ENCODE measurements around the gene TBC1D10A. TPM values are rescaled to one million over a fixed set of nuclear protein-coding genes. Genes with fewer than 3 reads are reported as not detected.

Gene TBC1D10A
- total RNA-seq, 1 experiment from 2014 or later, result 8.4 TPM

DNA sequence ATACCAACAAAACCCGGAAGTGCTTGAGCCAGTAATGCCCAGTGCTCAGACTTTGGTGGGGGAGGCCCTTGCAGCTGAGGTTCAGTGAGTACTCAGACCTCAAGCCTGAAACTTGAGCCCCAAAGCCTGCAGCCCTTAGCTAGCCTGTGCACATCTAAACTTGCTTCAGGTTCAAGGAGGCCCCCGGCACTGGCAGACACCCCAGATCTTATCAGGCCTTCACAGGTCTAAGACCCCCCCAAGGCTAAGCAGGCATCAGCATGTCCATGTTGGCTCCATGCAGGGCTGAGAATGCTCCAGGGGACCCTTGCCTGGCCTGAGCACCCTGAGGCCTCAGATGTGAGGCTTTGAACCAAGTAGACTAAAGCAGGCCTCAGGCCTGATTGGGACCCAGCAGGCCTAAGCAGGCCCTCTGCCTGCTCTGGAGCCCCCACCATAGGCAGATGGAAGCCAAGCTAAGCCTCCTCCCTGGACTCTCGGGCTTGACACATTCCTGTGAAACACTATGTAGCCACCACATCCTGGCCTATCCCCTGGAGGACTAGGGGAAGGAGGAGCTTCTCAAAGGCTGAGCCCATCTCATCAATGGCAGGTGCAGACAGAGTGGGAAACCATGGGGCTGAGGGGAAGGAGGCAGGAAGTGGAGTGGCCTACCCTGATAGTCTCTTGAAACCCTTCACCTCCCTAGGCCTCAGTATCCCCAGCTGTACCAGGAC lies 36.2 kb downstream of the TBC1D10A start:
- Mint-ChIP-seq H3K4me3 (peak overlapping the region; percentile 67 to 81; a peak in 3 of 5 replicates), H3K9me3 (no peaks in the 10 kb centered on the region), H3K36me3 (ENCODE audit: insufficient read depth in 1 of 3, low read depth in 3 of 3) (peaks cover 4 to 14% (median 5%) of the 10 kb centered on the region in 3 experiments; a peak in 5 of 7 replicates), H3K4me1 (peaks cover 5 to 16% of the 10 kb centered on the region in 2 experiments), H3K27ac (no peak overlapping the region), H3K27me3 (ENCODE audit: low read depth) (no peaks in the 10 kb centered on the region)
- Histone ChIP-seq H4K91ac (ENCODE audit: insufficient read length, low read depth, low read length) (no peak overlapping the region), H4K20me1 (ENCODE audit: control insufficient read depth, insufficient read depth, insufficient read length) (no peaks in the 10 kb centered on the region), H3K9me3 (ENCODE audit: control insufficient read depth, low read depth, low read length) (no peaks in the 10 kb centered on the region), H3K23me2 (ENCODE audit: insufficient read length, low read depth, low read length, poor library complexity, severe bottlenecking) (peaks cover 8% of the 10 kb centered on the region), H3K79me1 (ENCODE audit: insufficient read depth, low read depth, low read length, poor library complexity, severe bottlenecking) (no peaks in the 10 kb centered on the region), H3K9ac (ENCODE audit: extremely low read depth, insufficient read length, low read length) (no peak overlapping the region), H2AK5ac (ENCODE audit: insufficient read length, low read length) (no peak overlapping the region), H2AFZ (ENCODE audit: low read length) (no peak overlapping the region), H3T11ph (ENCODE audit: low read length) (no peak overlapping the region), H2BK5ac (ENCODE audit: insufficient read length, low read length) (no peak overlapping the region), H2BK120ac (ENCODE audit: low read depth, low read length, poor library complexity, severe bottlenecking) (no peak overlapping the region), H3K23ac (ENCODE audit: insufficient read length, low read depth, low read length) (no peak overlapping the region), H2BK20ac (ENCODE audit: low read depth, low read length, poor library complexity, severe bottlenecking) (no peak overlapping the region), H3K18ac (ENCODE audit: insufficient read length, low read depth, low read length) (no peak overlapping the region), H3K79me2 (ENCODE audit: insufficient read depth, low read length) (no peaks in the 10 kb centered on the region), H4K8ac (replicated peaks; ENCODE audit: insufficient read length, low read depth, low read length) (no peak overlapping the region), H3K56ac (ENCODE audit: insufficient read length, low read depth, low read length) (no peak overlapping the region), H3K4me1 (ENCODE audit: insufficient read depth, low read length) (no peaks in the 10 kb centered on the region; the same call in 1 of the 2 replicates), H3K27ac (ENCODE audit: insufficient read length, low read depth, low read length) (no peak overlapping the region), H3K4ac (ENCODE audit: low read depth, low read length) (no peak overlapping the region), H2BK15ac (ENCODE audit: low read depth, low read length) (no peak overlapping the region), H4K5ac (ENCODE audit: insufficient read length, low read depth, low read length) (no peak overlapping the region), H2BK12ac (ENCODE audit: insufficient read length, low read depth, low read length) (no peak overlapping the region), H3K27me3 (ENCODE audit: insufficient read depth, low read length) (no peaks in the 10 kb centered on the region), H3K14ac (ENCODE audit: insufficient read depth, low read length) (no peak overlapping the region), H3K4me2 (ENCODE audit: insufficient read depth, insufficient read length, low read length) (peak overlapping the region; percentile 85)
- WGBS (ENCODE audit: extremely low coverage, insufficient read length, low lambda C conversion rate), result no CpG with 5 or more reads among the region's 3 CpGs
- DNase-seq, result no peak
- TF ChIP-seq, protein P1, sequence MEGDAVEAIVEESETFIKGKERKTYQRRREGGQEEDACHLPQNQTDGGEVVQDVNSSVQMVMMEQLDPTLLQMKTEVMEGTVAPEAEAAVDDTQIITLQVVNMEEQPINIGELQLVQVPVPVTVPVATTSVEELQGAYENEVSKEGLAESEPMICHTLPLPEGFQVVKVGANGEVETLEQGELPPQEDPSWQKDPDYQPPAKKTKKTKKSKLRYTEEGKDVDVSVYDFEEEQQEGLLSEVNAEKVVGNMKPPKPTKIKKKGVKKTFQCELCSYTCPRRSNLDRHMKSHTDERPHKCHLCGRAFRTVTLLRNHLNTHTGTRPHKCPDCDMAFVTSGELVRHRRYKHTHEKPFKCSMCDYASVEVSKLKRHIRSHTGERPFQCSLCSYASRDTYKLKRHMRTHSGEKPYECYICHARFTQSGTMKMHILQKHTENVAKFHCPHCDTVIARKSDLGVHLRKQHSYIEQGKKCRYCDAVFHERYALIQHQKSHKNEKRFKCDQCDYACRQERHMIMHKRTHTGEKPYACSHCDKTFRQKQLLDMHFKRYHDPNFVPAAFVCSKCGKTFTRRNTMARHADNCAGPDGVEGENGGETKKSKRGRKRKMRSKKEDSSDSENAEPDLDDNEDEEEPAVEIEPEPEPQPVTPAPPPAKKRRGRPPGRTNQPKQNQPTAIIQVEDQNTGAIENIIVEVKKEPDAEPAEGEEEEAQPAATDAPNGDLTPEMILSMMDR (conservative IDR thresholded peaks at IDR 0.05), result no peak

Measured in H9 (cell line).